GM12891 (cell line): Measurements from ENCODE around the gene ICOSLG.

ENCODE experiments used
- PAX5 ChIP-seq: IDR thresholded peaks from 2 replicates; pipeline ENCODE4 v1.6.1; 2011; ENCODE audit warnings: low read length, moderate library complexity, mild to moderate bottlenecking; ENCODE audit not compliant: insufficient read depth, severe bottlenecking
- POLR2A ChIP-seq: IDR thresholded peaks from 2 replicates; pipeline ENCODE4 v1.6.1; 2011; ENCODE audit warnings: low read depth, low read length, control low read depth
- POLR2AphosphoS5 ChIP-seq: IDR thresholded peaks from 2 replicates; pipeline ENCODE4 v1.6.1; 2011; ENCODE audit warnings: low read depth, low read length, control low read depth
- POU2F2 ChIP-seq: IDR thresholded peaks from 2 replicates; pipeline ENCODE4 v1.6.1; 2011; ENCODE audit warnings: low read depth, mild to moderate bottlenecking, control low read depth, low read length, moderate library complexity
- SPI1 ChIP-seq: IDR thresholded peaks from 2 replicates; pipeline ENCODE4 v1.6.1; 2011; ENCODE audit warnings: low read depth, low read length, control low read depth
- TAF1 ChIP-seq: IDR thresholded peaks from 2 replicates; pipeline ENCODE4 v1.6.1; 2011; ENCODE audit warnings: low read depth, low read length, control low read depth

GRCh38 chr21:44260791-44261631, 20.3 kb upstream of the ICOSLG start:
- TF ChIP-seq POLR2A (no peak), TAF1 (no peak), POLR2AphosphoS5 (no peak), SPI1 (no peak), POU2F2 (no peak), PAX5 (no peak)
